Neuronal stem cell (in vitro differentiated cells): ENCODE data around the gene TCTN2. TPM values are rescaled to one million over a fixed set of nuclear protein-coding genes. Genes with fewer than 3 reads are reported as not detected.

ENCODE experiments used
- DNase-seq: peaks from one replicate; pipeline ENCODE4 v3.0.0-alpha.2; 2013; ENCODE audit warnings: low spot score
- H2AFZ ChIP-seq: one replicate; pipeline ENCODE4 v1.6.1; 2013; ENCODE audit warnings: mild to moderate bottlenecking, low read length, inconsistent platforms
- H2AK5ac ChIP-seq: 2 replicates; pipeline ENCODE4 v1.6.1; 2013; ENCODE audit warnings: low read depth, mild to moderate bottlenecking, inconsistent platforms, low read length, moderate library complexity, mixed read lengths
- H2BK120ac ChIP-seq: 2 replicates; pipeline ENCODE4 v1.6.1; 2013; ENCODE audit warnings: low read depth, mild to moderate bottlenecking, inconsistent platforms, low read length, moderate library complexity, mixed read lengths
- H2BK12ac ChIP-seq: one replicate; pipeline ENCODE4 v1.6.1; 2013; ENCODE audit warnings: low read length, inconsistent platforms
- H2BK15ac ChIP-seq: 2 replicates; pipeline ENCODE4 v1.6.1; 2013; ENCODE audit warnings: mild to moderate bottlenecking, low read length, inconsistent platforms, mixed read lengths
- H2BK5ac ChIP-seq: one replicate; pipeline ENCODE4 v1.6.1; 2013; ENCODE audit warnings: inconsistent platforms, mild to moderate bottlenecking, low read length, moderate library complexity
- H3K14ac ChIP-seq: one replicate; pipeline ENCODE4 v1.6.1; 2013; ENCODE audit warnings: low read length, inconsistent platforms
- H3K18ac ChIP-seq: 2 replicates; pipeline ENCODE4 v1.6.1; 2013; ENCODE audit warnings: low read length, inconsistent platforms
- H3K23ac ChIP-seq: 2 replicates; pipeline ENCODE4 v1.6.1; 2013; ENCODE audit warnings: low read depth, mild to moderate bottlenecking, mixed read lengths, low read length, inconsistent platforms; ENCODE audit not compliant: poor library complexity
- H3K27ac ChIP-seq: replicated peaks from 3 replicates; pipeline ENCODE4 v1.5.1; 2013; ENCODE audit warnings: low read length, inconsistent platforms
- H3K27me3 ChIP-seq, 3 experiments: 2 replicates each; pipeline ENCODE4 v1.6.1; 2013; ENCODE audit warnings: low read length in 3 of 3, mild to moderate bottlenecking in 2 of 3, inconsistent platforms in 1 of 3, low read depth in 1 of 3, mixed read lengths in 1 of 3, moderate library complexity in 1 of 3; ENCODE audit not compliant: control insufficient read depth in 3 of 3, insufficient read depth in 3 of 3
- H3K36me3 ChIP-seq, 2 donors: replicated peaks in 1 of 2; 2 replicates each; pipeline ENCODE4 v1.6.1; 2013; ENCODE audit warnings: low read length in 2 of 2; ENCODE audit not compliant: control insufficient read depth in 2 of 2, insufficient read depth in 2 of 2
- H3K4ac ChIP-seq: 2 replicates; pipeline ENCODE4 v1.6.1; 2013; ENCODE audit warnings: inconsistent platforms, mild to moderate bottlenecking, low read length, moderate library complexity
- H3K4me1 ChIP-seq, 2 donors: 1 replicate in 1 of 2; 2 replicates in 1 of 2; pipeline ENCODE4 v1.6.1; 2013; ENCODE audit warnings: low read length in 2 of 2, low read depth in 1 of 2; ENCODE audit not compliant: control insufficient read depth in 2 of 2, insufficient read depth in 1 of 2
- H3K4me2 ChIP-seq: one replicate; pipeline ENCODE4 v1.6.1; 2013; ENCODE audit warnings: mild to moderate bottlenecking, low read length, inconsistent platforms; ENCODE audit not compliant: insufficient read depth, poor library complexity, severe bottlenecking
- H3K4me3 ChIP-seq, 2 donors: 2 replicates each; pipeline ENCODE4 v1.5.1; 2013; ENCODE audit warnings: low read length in 2 of 2, mild to moderate bottlenecking in 2 of 2, inconsistent platforms in 1 of 2, moderate library complexity in 1 of 2
- H3K79me1 ChIP-seq: one replicate; pipeline ENCODE4 v1.6.1; 2013; ENCODE audit warnings: low read depth, mild to moderate bottlenecking, inconsistent platforms, low read length, moderate library complexity
- H3K9ac ChIP-seq: one replicate; pipeline ENCODE4 v1.6.1; 2013; ENCODE audit warnings: mild to moderate bottlenecking, low read depth, low read length, inconsistent platforms; ENCODE audit not compliant: poor library complexity
- H3K9me3 ChIP-seq, 2 donors: replicated peaks in 1 of 2; 2 replicates each; pipeline versions ENCODE3 to v1.6.1; 2013; ENCODE audit warnings: low read length in 2 of 2, mild to moderate bottlenecking in 2 of 2, inconsistent platforms in 1 of 2, low read depth in 1 of 2, mixed read lengths in 1 of 2, moderate library complexity in 1 of 2; ENCODE audit not compliant: control insufficient read depth in 2 of 2, insufficient read depth in 1 of 2
- H4K8ac ChIP-seq: one replicate; pipeline ENCODE4 v1.6.1; 2013; ENCODE audit warnings: low read depth, mild to moderate bottlenecking, inconsistent platforms, low read length, moderate library complexity
- H4K91ac ChIP-seq: one replicate; pipeline ENCODE4 v1.6.1; 2013; ENCODE audit warnings: low read length, low read depth, mild to moderate bottlenecking, inconsistent platforms; ENCODE audit not compliant: poor library complexity
- WGBS, 2 donors: extraction: QIAGEN DNeasy Blood & Tissue Kit; methylation state at CpG; one replicate each; pipeline ENCODE4 v1.1.7; 2013; ENCODE audit warnings: missing lambda C conversion rate in 2 of 2, mixed read lengths in 1 of 2; ENCODE audit not compliant: insufficient read length in 2 of 2, insufficient replicate concordance in 1 of 2; ENCODE audit errors: extremely low coverage in 2 of 2; 5-methylcytosine and 5-hydroxymethylcytosine counted together
- polyA plus RNA-seq, 2 experiments: library from polyadenylated mRNA; stranded (reverse); fragments of 200-250 nt; gene quantifications; one replicate each; pipeline ENCODE4 v1.2.3, GENCODE V29; 2013

The TCTN2 gene
- 14.7 TPM for polyA plus RNA-seq (2013, experiment 1 of 2)
- polyA plus RNA-seq (2013, experiment 2 of 2) = 15.6 TPM

DNA sequence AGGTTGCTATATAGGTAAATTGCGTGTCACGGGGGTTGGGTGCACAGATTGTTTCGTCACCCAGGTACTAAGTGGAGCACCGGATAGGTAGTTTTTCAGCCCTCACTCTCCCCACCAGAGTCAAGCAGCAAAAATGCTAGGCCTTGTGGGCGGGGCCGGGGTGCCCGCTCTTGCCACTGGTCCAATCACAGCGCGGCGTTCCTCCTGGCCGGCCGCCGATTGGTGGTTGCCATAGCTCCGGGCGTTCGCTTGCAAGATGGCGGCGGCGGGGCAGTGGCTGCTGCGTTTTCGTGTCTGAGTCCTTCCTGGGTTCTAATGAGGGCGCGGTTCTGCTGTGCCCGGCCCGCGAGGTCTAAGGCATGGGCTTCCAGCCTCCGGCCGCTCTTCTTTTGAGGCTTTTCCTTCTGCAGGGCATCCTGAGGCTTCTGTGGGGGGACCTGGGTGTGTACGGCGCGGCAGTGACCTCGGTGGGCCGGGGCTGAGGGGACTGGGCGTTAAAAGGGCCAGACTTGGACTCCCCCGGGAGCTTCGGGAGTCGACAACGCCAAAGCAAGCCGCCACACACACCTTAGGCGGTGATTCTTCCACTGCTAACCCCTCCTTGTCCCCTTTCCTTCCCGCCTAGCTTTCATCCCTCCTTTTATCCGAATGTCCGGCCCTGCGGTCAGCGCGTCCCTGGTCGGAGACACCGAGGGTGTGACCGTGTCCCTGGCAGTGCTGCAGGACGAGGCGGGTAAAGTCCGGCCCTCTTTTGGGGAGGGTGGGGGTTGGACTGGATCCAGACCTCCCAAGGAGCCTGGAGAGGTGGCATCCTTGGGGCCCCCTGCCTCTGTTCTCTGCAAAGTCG is at the start of gene TCTN2:
TSS of gene TCTN2 (plus strand) at position 232 of the 847 bp plus-strand sequence. CDS start at position 360, 128 bp downstream.
- H2BK5ac ChIP-seq = no peak within 1 kb of the TSS
- H3K23ac ChIP-seq = peak within 1 kb of the TSS; percentile 8
- H3K18ac ChIP-seq = peak within 1 kb of the TSS; percentile 64
- no peak within 1 kb of the TSS for H2BK120ac ChIP-seq
- peak within 1 kb of the TSS; percentile 64 for H3K9ac ChIP-seq
- H3K4me3 ChIP-seq = peak within 1 kb of the TSS; percentile 87 to 90
- WGBS, 2 donors = no CpG with 5 or more reads among the region's 53 CpGs
- H2AFZ ChIP-seq = peak within 1 kb of the TSS; percentile 96
- H3K4ac ChIP-seq = no peak within 1 kb of the TSS
- H2BK15ac ChIP-seq = no peak within 1 kb of the TSS
- no peak within 1 kb of the TSS for H2BK12ac ChIP-seq
- peak within 1 kb of the TSS; percentile 95 for H3K4me2 ChIP-seq
- no peak within 1 kb of the TSS for H3K27ac ChIP-seq
- H2AK5ac ChIP-seq = peak within 1 kb of the TSS; percentile 70
- H3K36me3 ChIP-seq = peaks cover 6 to 31% of the 10 kb centered on the region in 2 donors
- H3K14ac ChIP-seq = no peak within 1 kb of the TSS
- no peaks in the 10 kb centered on the region for H3K9me3 ChIP-seq
- no peak within 1 kb of the TSS for H4K8ac ChIP-seq
- peak; percentile 87 for DNase-seq
- peaks cover 5% of the 10 kb centered on the region for H3K79me1 ChIP-seq
- peaks cover 6% of the 10 kb centered on the region in 2 donors for H3K4me1 ChIP-seq
- no peak within 1 kb of the TSS for H4K91ac ChIP-seq
- no peaks in the 10 kb centered on the region for H3K27me3 ChIP-seq

DNA sequence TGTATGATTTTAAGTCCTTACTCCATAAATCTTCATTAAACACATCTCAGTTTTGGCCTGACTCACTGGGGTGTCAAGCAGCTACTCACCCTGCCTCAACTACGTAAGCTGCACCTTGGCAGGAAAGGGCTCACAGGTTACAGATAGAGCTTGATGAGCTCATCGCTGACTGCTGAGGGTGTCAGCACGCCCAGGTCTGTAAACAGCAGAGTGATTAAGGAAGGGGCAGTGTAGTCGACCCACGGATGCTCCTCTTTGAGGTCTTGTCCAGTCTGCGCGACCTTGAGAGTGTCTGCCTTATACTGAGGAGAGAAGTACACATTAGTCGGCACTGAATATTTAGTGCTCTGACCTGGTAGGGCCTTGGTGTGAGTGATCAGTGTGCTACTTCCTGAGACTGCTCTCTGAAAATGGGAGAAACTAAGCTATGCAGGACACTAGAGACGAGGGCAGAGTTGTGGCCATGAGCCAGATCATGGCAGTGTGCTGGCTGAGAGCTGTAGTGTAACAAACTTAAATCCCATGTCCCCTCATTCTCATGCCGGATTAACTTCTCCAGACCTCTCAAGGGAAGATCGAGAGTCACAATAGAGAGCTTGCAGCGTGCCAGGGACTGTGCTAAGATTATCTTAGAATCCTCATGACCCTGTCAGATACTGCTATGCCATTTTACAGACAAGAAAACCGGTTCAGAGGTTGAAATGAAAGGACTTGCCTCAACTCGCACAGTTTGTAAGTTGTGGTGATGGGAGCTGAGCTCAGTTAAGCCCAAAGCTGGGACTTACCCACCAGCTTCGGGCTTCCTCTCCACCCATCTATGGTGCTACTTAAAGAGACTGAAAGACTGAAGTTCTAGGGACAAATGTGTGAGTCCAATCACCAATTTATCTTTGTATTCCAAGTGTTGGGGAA is 49.0 kb upstream of the TCTN2 start:
- no peak overlapping the region for H2AK5ac ChIP-seq
- no peak overlapping the region for H2BK15ac ChIP-seq
- H3K4me1 ChIP-seq = no peaks in the 10 kb centered on the region
- no peak overlapping the region for H3K14ac ChIP-seq
- no peak overlapping the region for H4K91ac ChIP-seq
- H3K27ac ChIP-seq = no peak overlapping the region
- no peak overlapping the region for H3K18ac ChIP-seq
- H3K27me3 ChIP-seq = no peaks in the 10 kb centered on the region
- no peak overlapping the region for H3K4me3 ChIP-seq
- H3K4me2 ChIP-seq = no peak overlapping the region
- H3K23ac ChIP-seq = no peak overlapping the region
- H3K9ac ChIP-seq = no peak overlapping the region
- no peak overlapping the region for H2BK12ac ChIP-seq
- no peak overlapping the region for H2BK5ac ChIP-seq
- H4K8ac ChIP-seq = no peak overlapping the region
- H2AFZ ChIP-seq = no peak overlapping the region
- H3K9me3 ChIP-seq = no peaks in the 10 kb centered on the region
- H3K79me1 ChIP-seq = no peaks in the 10 kb centered on the region
- H3K36me3 ChIP-seq = peaks cover 42 to 95% of the 10 kb centered on the region in 2 donors
- no peak overlapping the region for H2BK120ac ChIP-seq
- whole genome bisulfite sequencing, 2 donors = no CpG with 5 or more reads among the region's 15 CpGs
- no peak overlapping the region for H3K4ac ChIP-seq
- DNase-seq = no peak

DNA sequence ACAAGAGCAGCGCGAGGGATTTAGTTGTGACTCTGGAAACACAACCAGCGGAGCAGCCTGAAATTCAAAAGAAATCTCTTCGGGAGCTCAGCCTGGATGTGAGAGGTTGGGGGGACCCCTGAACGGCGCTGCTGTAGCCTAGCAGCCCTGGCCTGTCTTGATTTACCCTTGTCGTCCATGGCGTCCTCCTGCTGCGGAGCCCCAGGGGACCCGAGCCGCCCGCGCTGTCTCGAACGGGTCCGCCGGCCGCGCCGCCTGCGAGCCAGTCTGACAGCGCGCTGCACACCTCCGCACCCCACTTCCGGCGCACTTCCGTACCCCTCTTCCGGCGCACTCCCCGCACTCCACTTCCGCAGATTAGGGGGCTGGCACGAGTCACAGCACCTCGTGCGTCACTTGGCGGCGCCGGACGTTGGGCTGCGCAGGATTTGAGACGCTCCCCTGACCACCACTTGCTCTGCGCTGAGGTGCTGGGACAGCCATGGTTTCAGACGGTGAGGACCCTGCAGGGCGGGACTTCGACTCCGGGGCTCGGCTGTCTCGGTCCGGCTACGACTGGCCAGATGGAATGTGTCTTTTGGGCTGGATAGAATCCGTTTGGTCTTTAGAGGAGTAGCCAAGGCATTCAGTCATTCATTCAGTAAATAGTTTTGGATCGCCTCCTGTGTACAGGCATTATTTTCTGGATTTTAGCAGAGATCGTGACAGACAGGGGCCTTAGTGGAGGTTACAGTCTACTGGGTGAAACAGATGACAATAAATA is 37.4 kb upstream of the TCTN2 start, which contains the start of the genes EIF2B1 and GTF2H3:
TSS of gene EIF2B1 (minus strand) at position 308 of the 763 bp plus-strand sequence. CDS start at position 179, 129 bp downstream.
TSS of gene GTF2H3 (plus strand) at position 451 of the 763 bp plus-strand sequence. CDS start at position 482, 31 bp downstream.
- Histone ChIP-seq H4K8ac (no peak within 1 kb of the TSS), H4K91ac (no peak within 1 kb of the TSS), H3K23ac (peak within 1 kb of the TSS; percentile 93), H3K4ac (no peak within 1 kb of the TSS), H2BK120ac (no peak within 1 kb of the TSS), H2BK15ac (no peak within 1 kb of the TSS), H3K9me3 (no peaks in the 10 kb centered on the region), H3K9ac (peak within 1 kb of the TSS; percentile 88), H3K36me3 (peaks cover 14 to 30% of the 10 kb centered on the region in 2 donors), H3K4me1 (peaks cover 2 to 9% of the 10 kb centered on the region in 2 donors), H3K4me3 (peak within 1 kb of the TSS; percentile 92 to 95), H2BK5ac (no peak within 1 kb of the TSS), H3K27me3 (no peaks in the 10 kb centered on the region), H3K14ac (no peak within 1 kb of the TSS), H2AK5ac (peak within 1 kb of the TSS; percentile 27), H2BK12ac (no peak within 1 kb of the TSS), H3K79me1 (no peaks in the 10 kb centered on the region), H3K18ac (peak within 1 kb of the TSS; percentile 89), H2AFZ (peak within 1 kb of the TSS; percentile 88), H3K27ac (peak within 1 kb of the TSS; percentile 61), H3K4me2 (peak within 1 kb of the TSS; percentile 81)
- DNase-seq = peak; percentile 95
- no CpG with 5 or more reads among the region's 52 CpGs for WGBS, 2 donors
